Dedifferentiated amniotic fluid mesenchymal stem cell (primary cell): Measurements from ENCODE around the gene QRICH2.
"Not testable (repeated sequence)": the region's sequence is repeated elsewhere in the genome, so short reads cannot be mapped to it uniquely, and the experiment has no call there.

Experiments used
- DNase-seq: peaks from one replicate; pipeline ENCODE4 v3.0.0-alpha.2; 2016; ENCODE audit errors: extremely low spot score

Gene QRICH2

DNA sequence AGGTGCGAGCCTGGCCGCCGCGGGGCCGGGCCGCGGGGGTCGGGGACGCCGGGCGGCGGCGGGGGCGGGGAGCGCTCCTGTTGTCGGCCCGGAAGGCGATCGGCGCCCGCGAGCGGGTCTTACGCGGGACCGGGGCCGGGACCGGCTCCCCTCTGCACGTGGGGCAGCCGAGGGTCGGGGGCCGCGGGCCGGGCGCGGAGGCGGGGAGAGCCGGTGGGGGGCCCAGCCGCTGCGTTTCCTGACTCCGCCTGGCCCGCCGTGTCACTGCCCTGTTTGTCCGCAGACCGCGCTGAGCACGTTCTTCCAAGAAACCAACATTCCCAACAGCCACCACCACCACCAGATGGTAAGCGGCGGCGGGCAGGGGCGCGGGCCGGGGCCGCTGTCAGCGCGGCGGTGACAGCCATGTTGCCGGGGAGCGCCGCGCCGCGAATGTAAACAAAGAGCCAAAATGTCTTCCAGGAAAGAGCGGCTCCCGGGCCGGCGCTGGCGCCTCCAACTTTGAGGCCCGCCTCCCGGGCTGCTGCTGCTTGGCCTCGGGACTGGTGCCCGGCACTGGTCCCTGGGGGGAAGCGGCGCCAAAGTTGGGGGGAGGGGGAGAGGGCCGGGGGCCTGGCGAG, 42.3 kb downstream of the QRICH2 start:
- peak; percentile 36 for DNase-seq

DNA sequence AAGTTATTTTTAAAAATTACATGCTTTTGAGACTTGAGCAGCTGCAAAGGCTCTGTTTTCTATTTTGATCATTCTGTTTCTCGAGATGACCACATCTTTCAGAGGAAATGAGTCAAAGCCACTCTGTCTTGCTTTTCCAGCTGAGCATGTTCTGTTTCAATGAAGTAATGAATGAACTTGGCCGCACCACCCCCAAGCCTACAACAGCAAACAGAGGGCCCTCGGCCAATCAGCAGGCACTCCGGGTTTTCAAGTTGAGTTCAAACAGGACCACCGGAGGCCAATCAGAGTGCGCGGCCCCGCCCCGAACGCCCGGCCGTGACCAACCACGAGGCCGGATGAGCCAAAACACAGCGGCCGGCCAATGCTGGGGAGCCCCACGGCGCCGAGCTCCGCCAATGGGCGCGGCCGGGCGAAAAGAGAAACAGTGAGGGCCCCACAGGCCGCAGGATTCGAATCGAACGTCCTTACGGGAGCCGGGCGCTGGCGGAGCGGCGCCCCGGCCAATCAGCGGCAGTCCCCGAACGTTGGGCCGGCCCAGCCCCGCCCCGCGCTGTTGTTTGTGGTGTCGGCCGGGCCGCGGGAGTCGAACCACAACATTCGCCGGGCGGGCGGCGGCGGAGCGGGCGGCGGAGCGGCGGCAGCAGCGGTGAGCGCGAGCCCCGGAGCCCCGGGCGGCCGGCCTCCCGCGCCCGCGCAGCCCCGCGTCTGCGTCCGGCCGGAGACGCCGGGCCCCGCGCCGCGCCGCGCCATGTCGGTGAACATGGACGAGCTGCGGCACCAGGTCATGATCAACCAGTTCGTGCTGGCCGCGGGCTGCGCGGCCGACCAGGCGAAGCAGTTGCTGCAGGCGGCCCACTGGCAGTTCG, 43.1 kb downstream of the QRICH2 start, which contains the start of gene UBALD2:
Gene UBALD2, plus strand, starts transcription at position 594 of the 869 bp plus-strand sequence. Its CDS starts 158 bp downstream, at position 752.
- peak; percentile 100 for DNase-seq

DNA sequence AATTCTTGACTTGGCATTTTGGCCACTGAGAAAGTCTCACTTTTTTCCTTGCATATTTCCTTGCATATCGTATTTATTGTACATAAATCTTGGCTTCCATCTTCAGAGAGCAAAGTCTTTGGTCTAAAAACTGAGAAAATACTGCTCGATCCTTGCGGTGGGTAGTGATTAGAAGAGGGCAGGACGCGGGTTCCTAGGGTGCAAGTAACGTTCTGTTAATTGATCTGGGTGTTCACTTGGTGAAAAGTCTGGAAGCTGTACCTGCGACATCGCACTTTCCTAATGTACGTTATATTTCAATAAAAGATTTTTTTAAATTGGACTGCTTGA, 43.7 kb downstream of the QRICH2 start:
- no peak for DNase-seq

DNA sequence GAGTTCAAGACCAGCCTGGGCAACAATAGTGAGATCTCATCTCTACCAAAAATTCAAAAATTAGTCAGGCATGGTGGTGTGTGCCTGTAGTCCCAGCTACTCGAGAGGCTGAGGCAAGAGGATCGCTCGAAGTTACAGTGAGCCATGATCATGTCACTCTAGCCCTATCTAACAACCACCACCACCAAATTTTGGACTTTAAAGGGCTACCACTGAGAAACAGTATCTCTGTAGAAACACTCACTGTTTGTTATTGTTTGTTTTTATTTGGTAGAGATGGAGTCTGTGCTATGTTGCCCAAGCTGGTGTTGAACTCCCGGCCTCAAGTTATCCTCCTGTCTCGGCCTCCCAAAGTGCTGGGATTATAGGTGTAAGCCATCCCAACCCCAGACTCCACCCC, 44.2 kb downstream of the QRICH2 start:
- no peak for DNase-seq

DNA sequence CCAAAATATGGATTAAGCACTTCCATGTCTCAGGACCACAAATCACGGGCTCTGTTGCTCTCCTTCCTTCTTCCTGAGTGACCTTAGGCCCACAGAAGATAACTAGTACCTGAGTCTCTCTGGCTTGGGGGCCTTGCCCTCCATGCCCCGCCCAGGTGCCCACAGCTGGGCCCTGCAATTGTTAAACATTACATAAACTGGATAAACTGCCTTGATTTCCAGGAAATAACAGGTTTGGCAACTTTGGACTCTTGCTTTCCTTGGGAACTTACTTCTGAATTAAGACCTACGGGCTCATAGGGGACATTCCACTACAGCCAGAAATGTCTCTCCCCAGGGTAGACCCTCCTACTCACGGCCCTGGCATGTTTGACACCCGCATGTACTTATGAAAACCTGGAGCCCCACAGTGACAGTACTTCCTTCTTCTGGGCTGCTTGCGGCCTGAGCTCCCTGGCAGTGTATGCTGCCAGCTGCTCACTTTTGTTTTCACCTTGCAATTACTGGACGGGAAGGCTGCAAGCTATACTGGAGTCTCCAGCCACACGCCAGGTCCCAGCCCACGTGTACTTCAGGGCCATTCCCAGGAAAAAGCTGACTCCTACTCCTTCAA, 45.2 kb downstream of the QRICH2 start:
- no peak for DNase-seq

DNA sequence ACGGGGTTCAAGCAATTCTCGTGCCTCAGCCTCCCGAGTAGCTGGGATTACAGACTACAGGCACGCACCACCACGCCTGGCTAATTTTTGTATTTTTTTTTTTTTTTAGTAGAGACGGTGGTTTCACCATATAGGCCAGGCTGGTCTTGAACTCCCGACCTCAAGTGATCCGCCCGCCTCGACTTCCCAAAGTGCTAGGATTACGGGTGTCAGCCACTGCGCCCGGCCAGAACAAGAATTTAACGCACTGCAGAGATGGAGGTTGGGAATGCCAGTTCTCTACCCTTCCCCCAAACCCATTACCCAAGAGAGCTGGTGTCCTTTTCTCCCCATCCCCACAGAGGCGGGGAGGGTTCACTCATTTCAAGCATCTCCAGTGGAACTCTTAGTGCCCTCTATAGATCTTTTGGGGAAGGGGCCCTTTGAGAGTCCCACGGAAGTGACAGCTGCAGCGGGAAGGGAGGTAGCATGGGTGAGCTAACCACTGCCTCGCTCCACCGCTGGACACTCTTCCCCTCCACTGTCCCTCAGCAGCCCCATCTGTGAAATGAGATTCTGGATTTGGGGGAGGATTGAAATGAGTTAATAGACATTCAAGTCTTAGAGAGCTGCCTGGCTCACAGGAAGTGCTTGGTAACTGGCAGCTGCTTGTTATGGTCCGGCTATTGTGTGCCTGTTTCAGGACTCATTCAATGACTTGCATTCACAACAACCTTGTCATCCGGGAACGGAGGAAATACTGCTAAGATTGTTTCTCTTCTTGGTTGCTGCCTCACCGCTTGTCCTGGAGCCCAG, 46.5 kb downstream of the QRICH2 start:
- no peak for DNase-seq

DNA sequence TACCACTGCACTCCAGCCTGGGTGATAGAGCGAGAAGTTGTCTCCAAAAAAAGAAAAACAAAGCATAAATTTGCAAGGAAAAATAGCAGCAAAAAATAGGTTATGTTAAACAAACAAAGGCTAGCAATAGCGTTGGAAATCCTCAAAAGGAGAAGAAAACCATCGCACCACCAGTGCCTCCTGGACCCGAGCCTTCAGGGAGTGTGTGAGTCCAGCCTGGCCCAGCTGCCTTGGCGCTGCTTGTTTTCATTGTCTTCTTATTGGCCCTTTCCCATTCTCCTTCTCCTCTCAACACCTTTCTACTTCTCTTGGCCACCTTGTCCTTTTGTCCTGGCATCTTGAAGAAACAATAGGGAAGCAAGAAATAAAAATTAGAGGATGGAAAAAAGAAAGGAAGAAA, 47.4 kb downstream of the QRICH2 start:
- no peak for DNase-seq

DNA sequence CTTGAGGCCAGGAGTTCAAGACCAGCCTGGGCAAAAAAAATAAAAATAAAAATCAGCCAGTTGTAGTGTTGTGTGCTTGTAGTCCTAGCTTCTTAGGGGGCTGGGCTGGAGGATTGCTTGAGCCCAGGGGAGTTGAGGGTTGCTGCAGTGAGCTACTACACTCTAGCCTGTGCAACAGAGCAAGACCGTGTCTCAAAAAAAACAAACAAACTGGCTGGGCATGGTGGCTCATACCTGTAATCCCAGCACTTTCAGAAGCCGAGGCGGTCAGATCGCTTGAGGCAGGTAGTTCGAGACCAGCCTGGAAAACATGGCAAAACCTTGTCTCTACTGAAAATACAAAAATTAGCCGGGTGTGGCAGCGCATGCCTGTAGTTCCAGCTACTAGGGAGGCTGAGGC, 47.9 kb downstream of the QRICH2 start:
- DNase-seq = no peak

DNA sequence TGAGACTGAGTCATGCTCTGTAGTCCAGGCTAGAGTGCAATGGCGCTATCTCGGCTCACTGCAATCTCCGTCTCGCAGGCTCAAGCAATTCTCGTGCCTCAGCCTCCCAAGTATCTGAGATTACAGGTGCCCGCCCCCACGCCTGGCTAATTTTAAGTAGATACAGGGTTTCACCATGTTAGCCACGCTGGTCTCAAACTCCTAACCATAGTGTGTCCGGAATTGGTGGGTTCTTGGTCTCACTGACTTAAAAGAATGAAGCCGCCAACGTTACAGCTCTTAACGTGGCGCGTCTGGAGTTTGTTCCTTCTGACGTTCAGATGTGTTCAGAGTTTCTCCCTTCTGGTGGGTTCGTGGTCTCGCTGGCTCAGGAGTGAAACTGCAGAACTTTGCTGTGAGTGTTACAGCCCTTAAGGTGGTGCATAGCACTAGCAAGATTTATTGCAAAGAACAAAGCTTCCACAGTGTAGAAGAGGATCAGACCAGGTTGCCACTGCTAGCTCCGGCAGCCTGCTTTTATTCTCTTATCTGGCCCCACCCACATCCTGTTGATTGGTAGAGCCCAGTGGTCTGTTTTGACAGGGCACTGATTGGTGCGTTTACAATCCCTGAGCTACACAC, 51.5 kb downstream of the QRICH2 start:
- DNase-seq = not testable (repeated sequence)

DNA sequence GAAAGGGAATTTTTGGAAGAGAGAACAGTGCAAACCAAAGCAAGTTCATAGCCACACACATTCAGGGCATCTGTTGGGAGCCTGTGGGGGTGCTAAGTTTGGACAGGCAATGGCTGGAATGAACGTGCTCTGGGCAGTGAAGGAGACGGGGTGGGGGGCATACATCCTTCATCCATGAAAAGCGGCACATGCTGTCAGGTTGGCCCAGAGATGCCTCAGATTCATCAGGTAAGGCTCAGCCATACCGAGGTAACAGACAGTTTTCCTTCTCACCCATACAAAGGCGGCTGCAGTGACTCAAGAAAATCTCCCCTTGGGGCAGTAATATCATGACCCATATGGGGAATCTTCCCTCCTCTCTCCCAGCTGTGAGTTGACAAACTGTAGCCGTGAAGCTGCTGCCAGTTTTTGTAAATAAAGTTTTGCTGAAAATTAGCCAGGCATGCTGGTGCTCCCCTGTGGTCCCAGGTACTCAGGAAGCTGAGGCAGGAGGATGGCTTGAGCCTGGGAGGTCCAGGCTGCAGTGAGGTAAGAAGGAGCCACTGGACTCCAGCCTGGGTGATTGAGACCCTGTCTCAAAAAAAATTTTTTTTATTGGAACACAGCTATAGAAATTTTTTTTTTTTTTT, 52.2 kb downstream of the QRICH2 start:
- DNase-seq = no peak

DNA sequence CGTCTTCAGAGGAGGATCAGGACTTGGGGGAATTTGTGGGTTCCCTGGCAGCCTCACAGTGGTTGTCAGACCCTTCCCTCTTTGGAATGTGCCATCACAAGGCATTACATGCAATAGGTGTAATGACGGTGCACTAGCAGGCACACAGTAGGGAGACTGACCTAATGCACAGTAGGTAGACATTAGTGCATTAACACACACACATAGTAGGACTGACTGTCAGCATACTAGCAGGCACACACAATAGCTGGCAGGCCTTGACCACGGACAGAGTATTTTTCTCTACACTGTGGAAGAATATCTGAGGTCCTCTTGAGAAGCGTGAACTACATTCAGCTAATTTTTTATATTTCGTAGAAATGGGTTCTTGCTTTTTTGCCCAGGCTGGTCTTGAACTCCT, 53.8 kb downstream of the QRICH2 start:
- no peak for DNase-seq

DNA sequence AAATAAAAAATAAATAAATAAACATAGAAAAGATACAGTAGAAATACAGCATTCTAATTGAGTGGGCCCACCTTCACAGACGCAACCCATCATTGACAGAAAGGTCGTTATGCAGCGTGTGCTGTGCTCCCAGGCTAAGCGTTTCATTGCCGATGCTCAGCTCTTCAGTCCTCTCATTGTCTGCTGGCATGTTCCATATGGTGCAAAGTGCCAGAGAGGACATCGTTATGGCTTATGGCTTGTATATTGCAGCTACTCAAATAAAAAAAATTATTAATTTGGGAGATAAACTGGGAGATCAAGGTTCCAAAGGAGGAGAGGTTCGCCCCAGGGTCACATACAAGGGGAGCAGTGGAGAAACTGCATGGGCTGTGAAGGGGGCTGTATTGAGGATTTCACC, 54.2 kb downstream of the QRICH2 start:
- no peak for DNase-seq

DNA sequence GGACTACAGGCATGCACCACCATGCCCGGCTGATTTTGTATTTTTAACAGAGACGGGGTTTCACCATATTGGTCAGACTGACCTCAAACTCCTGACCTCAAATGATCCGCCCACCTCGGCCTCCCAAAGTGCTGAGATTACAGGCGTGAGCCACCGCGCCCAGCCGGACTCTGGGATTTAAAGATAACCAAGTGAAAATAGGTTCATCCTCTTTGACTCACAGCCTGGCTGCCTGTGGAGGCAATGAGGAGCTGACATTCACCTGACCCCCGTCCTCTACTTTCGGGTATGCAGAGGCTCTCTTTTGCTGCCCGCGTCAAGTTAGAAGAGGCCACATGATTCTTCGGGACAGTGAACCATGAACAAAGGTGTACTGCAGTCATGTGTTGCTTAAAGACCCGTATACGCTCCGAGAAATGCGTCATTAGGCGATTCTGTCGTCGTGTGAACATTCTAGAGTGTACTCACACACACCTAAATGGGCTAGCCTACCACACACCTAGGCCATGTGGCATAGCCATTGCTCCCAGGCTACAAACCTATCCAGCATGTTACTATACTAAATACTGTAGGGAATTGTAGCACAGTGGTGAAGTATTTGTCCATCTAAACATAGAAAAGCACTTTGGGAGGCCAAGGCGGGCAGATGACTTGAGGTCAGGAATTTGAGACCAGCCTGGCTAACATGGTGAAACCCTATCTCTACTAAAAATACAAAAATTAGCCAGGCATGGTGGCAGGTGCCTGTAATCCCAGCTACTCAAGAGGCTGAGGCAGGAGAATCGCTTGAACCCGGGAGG, 54.9 kb downstream of the QRICH2 start:
- DNase-seq = not testable (repeated sequence)

DNA sequence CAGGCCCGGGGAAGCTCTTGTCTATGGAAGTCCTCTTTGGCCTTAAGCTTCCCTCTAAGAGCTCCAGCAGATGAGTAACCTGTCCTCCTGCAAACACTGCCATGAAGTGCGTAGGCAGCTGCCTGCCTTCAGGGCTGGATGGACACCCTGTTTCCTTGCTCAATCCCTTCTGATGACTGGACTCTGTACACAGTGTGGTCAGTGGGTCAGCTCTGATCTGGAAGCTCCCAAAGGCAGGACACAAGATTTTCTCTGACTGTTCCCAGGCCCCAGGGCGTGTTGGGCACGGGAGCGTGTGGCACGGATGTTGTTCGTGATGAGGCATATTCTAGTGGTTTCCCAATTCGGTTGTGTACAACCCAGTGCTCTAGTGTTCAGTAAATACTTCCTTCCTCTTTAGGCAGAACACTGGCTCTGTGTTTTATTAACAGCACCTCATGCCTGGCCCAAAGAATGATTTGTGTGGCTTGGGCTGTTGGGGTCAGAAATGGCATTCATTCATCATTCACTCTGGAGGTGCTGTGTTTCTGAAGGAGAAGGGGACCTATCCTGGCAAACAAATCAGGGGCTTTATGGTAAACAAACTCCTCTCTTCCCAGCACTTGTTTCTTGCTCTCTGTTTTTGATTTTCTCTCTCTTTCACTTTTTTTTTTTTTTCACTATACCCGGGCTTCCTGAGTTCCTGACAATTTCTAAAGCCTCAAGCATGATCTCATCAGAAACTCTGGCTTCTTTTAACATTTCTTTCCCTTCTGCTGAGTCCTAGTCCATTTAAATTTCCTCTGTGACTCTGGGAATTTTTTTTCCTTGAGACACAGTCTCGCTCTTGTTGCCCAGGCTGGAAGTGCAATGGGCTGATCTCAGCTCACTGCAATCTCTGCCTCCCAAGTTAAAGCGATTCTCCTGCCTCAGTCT, 55.8 kb downstream of the QRICH2 start:
- peak; percentile 86 for DNase-seq

DNA sequence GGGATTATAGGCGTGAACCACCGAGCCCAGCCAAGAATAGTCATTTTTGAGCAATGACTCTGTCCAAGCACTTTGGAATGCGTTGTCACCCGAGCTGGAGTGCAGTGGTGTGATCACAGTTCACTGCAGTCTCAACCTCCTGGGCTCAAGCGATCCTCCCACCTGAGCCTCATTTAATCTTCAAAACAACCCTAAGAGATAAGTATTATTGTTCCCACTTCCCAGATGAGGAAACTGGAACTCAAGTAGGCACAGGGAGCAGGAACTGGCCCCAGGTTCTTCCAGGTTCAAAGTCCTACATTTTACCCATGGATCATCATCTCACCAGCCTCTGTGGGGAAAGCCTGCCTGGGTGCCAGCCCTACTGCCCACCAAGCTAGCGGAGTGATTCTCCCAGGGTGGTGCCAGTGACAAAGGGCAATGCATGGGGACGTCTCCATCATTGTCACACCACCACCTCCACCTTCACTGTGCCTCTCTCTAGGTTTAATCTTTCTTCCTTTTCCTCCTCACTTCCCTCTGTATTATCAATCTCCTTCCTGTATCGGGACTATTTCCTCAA, 56.5 kb downstream of the QRICH2 start:
- DNase-seq = no peak

DNA sequence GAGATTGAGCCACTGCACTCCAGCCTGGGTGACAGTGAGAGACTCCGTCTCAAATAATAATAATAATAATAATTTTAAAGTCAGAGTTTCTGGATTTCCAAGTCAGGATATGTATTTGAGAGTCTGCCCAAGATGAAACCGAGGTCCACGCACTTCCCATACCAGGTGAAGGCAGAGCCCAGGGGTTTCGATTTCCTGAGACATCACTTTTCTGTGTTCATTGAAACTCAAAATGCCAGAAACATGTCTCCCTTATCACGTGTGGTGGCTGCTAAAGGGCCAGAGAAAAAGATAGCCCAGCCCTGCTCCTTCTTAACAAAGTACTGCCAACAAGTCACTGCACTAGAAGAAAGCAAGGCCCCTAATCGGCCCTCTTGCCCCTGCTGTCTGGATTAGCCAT, 57.9 kb downstream of the QRICH2 start:
- no peak for DNase-seq

DNA sequence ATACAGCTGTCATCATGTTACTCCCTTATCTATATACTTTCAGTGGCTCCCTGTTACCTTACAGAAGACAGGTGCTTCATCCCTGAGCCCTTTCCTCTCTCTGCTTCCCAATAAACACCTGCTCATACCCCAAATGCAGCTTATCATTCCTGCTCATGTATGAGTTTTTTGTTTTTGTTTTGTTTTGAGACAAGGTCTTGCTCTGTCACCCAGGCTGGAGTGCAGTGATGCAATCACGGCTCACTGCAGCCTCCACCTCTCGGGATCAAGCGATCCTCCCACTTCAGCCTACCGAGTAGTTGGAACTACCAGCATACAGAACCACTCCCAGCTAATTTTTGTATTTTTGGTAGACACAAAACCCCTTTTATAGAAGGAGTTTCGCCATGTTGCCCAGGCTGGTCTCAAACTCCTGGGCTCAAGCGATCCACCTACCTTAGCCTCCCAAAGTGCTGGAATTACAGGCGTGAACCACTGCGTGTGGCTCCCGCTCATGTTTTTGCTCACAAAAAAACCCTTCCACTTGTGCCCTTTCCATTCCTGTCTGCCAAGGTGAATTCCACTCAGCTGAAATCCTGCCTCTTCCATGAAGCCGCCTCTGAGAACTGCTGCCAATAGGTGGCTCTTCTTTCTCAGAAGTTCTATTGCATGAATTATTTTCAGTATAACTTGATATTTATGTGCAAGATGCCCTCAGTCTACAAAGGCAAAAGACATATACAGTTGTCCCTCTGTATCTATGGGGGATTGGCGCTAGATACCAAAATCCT, 59.9 kb downstream of the QRICH2 start:
- no peak for DNase-seq

DNA sequence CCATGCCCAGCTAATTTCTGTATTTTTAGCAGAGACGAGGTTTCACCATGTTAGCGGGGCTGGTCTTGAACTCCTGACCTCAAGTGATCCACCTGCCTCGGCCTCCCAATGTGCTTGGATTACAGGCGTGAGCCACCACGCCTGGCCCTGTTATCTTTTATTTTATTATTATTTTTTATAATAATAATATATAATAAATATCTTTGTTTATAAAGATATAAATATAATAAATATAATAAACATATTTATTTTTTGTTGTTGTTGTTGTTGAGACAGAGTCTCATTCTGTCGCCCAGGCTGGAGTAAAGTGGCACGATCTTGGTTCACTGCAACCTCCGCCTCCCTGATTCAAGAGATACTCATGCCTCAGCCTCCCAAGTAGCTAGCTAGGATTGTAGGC, 60.8 kb downstream of the QRICH2 start:
- DNase-seq = no peak
